ENCODE results near the gene PLOD3.

GRCh38 chr7:101217388-101218235 lies at the start of gene PLOD3, which contains the start of gene ZNHIT1:
- TF ChIP-seq CREB1 (IDR thresholded peaks at IDR 0.05; ENCODE audit: low read depth) (0 out of 2 replicates have a peak, but pooled peaks have one; percentile 27), TEAD4 (IDR thresholded peaks at IDR 0.05) (no peak), YY1 (IDR thresholded peaks at IDR 0.05; ENCODE audit: low read depth) (peak; percentile 98), TAF1 (IDR thresholded peaks at IDR 0.05; ENCODE audit: low read depth) (peak; percentile 39), EP300 (IDR thresholded peaks at IDR 0.05; ENCODE audit: borderline replicate concordance) (no peak; the same call in 1 of the 2 replicates)
